ENCODE measurements around the gene TBC1D24.

Gene TBC1D24

DNA sequence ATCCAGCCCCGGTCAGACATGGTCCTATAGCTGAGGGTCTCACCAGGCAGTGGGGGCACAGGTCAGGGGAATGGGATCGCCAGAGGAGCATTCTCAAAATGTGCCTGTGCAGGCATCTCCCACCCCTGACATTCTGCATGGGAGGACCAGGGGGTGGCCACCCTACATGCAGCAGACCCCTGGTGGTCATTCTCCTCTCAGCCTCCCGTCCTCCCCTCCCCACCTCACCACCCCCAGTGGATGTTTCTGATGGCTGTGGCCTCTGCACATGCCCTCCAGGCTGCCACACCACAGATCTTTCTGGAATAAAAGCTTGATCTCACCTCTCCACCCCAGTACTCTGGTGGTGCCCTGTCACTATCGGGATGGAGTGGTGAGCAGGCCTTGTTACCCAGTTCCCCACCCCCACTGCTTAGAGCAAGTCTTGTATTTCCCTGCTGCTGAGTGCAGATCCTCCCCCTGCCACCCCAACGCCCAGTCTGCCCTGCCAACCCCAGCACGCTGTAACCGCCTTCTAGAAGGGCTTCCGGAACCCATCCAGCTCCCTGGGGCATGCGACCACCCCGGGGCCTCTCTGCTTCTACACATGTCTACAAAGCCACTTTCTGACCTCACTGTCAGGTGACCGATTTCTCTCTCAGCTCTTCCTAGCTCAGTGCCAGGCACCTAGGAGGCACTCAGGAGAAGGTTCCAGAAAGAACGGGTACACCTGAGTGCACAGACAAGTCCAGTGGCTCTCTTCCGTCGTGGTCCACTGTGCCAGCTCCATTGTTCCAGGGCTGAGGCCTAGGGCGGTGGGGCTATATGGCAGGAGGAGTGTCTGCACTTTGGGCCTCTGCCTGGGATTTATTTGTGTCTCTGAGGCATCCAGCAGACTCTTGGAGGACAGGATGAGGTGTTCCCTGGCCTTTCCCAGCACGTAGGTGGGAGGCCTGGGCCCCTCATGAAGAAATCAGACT is 9.3 kb downstream of the TBC1D24 start:
- no peak for DNase-seq

- no peak for DNase-seq
Measured at GRCh38 chr16:2484898-2485508, 10.1 kb downstream of the TBC1D24 start.

GRCh38 chr16:2485811-2486507 is 11.0 kb downstream of the TBC1D24 start:
- no peak for DNase-seq

DNA sequence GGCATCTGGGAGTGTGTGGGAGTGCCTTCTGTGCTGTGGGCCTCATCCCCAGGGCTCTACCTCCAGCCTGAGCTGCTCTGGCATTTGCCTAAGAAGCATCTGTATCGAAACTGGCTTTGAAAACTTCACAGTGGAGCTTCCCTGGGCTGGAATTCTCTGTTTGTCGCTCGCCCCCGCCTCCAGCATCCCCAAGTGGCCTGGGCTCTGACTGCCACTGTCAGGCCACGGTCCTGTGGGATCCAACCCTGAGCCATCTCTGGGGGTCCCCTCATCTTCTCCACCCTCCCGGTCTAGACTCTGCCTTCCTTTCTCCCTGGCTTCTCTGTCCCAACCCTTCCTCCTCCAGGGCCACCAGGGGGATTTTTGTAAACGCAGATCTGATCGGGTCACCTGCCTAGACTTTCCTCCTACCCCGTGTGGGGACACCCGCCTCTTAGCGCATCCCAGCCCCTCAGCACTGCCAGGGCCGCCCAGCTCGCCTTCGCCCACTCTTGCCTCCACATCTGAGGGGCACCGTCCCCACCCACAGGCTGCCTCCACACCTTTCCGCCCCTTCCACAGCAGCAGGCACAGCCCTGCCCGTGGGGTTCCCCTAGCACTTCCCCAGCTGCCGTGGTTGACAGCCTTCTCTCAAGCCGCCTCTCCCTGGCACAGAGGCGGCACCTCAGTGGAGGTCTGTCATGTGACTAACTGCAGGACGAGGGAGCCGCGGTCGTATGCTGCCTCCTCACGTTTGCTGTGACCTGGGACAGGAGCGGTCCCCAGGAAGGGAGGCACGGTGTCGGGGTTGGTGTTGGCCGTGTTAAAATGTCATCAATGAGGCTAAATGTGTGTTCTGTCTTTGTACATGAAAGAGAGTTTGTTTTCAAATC is 12.0 kb downstream of the TBC1D24 start:
- DNase-seq = no peak

DNA sequence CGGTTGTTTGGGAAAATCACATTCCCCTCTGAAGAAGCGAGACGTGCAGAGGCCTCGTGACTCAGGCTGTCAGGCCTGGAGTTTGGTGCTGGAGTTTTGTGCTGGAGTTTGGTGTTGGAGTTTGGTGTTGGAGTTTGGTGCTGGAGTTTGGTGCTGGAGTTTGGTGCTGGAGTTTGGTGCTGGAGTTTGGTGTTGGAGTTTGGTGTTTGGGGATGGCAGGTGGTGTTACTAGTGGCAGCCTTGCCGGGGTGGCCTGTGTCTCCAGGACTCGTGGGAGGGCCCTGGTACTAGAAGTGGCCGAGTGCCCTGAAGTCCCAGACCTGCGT is 12.6 kb downstream of the TBC1D24 start:
- DNase-seq = no peak

GRCh38 chr16:2487903-2488531 is 13.1 kb downstream of the TBC1D24 start:
- peak; percentile 24 for DNase-seq

DNA sequence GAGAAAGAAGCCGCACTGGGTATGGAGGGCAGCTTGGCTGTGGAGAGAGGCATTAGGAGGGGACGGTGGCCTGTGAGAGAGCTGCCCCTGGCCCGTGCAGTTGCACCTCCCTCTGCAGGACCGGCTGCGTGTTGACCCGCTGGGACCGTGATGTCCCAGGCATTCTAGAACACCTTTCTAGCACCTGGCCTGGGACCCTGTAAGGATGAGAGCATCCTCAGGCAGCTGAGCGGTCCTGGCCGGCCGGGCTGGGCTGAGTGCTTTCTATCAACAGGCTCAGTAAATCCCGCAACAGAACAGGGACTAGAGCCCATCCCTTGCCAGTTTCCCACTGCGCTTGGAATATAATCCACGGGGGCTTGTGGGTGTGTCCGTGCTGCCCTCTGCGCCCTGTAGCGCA is 14.7 kb downstream of the TBC1D24 start:
- DNase-seq = no peak

DNA sequence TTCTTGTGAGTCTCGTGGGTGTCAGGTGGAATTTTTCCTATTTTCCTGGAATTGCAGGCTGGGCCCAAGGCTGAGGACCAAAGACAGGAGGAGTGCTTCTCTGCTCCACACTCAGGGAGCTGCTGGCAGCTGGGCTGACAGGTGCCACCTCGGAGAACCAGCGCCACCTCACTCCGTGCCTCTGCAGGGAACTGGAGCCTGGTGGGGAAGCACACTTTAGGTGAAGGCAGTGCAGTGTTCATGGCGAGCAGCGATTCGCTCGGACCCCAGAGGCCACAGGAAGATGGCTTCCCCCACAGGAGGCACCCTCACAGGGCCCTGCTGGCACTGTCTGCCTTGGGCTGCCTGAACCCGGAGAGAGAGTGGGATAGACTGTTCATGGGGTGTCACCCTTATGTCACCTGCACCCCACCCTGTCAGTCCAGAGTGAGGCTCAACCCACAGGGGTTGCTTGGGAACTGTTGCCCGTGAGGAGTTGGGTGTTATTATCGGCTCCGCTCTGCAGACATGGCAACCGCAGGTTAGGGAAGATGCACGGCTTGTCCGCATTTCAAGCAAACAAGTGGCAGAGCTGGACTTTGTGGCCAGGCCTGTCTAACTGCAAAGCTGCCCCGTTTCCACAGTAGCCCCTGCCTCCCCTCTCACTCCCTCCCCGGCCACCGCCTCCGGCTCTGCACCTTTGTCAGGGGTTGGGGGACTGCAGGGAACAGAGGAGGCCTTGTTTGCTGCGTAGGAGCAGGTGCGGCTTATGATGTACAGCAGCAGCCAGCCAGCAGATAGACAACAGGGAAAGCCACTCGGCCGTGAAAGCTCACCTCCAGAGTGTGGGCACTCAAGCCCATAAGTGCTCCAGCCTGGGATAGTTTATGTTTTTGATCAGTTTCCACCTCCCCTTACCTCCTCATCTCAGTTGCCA is 15.5 kb downstream of the TBC1D24 start:
- DNase-seq = no peak

- DNase-seq = no peak
Measured at GRCh38 chr16:2492292-2492691, 17.4 kb downstream of the TBC1D24 start.

DNA sequence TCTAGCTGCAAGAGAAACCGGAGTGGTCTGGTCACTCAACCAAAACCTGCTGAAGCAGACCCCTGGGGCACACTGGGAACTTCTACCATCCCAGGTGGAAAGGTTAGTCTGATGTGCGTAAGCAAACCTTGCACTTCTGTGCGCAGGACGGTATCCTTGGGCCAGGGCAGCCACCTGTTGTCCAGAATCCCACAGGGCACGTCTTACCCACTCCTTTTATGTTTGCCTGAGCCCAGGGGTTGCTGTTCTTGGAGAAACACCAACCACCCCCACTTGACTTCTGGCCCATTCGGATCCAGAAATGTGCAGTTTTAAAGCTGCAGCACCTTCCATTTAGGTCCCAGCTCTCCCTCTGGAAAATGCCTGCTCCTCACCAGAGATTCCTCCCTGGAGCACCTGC is 18.7 kb downstream of the TBC1D24 start:
- no peak for DNase-seq

DNA sequence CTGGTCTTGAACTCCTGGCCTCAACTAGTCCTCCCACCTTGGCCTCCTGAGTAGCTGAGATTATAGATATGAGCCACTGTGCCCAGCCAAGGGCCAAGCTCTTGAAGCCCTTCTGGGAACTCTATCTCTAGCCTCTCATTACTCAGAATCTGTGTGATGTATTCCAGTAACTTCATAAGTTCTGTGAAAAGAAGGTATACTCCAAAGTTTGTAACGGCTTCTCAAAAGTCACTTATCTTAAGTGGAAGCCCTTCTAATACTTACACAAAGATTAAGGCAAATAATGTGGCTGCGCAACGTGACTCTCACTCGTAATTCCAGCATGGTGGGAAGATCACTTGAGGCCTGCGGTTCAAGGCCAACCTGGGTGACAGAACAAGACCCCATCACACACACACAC is 19.7 kb downstream of the TBC1D24 start:
- DNase-seq = no peak

- no peak for DNase-seq
Measured at GRCh38 chr16:2495041-2495440, 20.1 kb downstream of the TBC1D24 start.

- no peak for DNase-seq
Measured at GRCh38 chr16:2496223-2497115, 21.5 kb downstream of the TBC1D24 start.

DNA sequence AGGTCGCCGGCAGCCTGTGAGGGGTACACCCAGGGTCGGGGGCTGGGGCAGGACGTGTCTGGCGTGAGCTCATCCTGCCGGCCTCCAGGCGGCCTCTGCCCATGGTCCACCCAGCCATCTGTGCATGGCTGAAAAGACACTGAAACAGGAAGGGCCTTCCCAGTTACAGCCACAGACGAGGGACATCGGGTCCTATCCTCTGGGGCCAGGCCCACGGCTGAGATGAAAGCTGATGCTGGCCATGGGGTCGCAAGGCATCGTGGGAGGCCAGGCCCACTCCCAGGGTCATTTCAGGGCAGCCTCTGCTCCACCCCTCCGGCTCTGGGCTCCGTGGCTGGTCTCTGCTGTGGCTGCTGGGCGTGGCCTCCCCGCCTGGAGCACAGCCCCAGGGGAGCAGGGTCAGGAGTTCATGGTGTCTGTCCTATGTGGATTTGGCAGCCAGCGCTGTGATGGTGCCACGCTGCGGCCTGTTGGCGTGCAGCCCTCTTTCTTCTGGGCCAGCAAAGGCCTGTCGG is 22.2 kb downstream of the TBC1D24 start:
- DNase-seq = no peak

- no peak for DNase-seq
Measured at GRCh38 chr16:2497695-2498484, 23.0 kb downstream of the TBC1D24 start.

DNA sequence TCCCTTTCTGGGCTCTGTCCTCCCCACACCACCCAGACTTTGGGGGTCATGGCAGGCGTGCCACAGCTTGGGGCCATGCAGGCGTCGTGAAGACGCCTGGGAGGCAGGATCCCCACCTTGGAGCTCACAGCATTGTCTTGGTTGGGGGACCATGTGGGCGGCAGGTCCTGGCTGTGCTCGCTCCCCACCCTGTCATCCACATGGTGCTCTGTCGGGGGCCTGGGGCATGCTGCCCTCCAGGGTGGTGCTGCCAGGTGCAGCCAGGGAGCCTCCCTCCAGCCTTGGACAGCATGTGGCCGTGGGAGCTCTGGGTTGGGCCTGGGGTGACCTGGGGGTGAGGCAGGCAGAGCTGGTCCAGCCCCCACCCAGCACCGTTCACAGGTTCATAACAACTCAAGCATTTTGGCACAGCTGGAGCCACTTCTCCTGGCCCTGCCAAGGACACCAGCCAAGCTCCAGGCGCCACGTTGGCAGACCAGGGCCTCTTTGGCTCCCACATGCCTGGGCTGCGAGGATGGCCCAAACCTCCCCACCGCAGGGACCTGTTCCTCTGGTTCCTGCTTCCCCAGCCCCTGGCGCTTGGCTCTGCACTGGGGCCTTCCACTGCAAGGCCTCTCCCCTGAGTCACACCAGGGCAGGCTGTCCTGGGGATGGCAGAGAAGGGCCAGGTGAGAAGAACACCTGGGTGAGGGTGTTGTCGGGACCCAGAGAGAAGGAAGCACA is 23.8 kb downstream of the TBC1D24 start:
- no peak for DNase-seq

DNA sequence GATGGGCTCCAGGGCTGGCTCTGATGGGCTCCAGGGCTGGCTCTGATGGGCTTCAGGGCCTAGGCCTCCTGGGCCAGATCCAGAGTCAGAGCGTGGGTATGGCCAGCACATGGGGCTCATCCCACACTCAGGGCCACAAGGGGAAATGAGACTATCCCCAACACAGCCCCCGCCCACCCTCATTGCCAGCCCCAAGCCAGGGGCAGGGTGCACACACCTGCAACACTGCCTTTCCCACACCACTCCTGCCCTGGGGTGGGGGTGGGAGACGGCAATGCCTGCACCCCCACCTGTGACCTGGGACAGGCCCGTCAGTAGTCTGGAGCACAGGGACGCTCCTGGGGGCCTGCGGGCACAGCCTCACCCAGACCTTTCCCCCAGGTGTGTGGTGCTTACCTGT is 24.5 kb downstream of the TBC1D24 start:
- no peak for DNase-seq

DNA sequence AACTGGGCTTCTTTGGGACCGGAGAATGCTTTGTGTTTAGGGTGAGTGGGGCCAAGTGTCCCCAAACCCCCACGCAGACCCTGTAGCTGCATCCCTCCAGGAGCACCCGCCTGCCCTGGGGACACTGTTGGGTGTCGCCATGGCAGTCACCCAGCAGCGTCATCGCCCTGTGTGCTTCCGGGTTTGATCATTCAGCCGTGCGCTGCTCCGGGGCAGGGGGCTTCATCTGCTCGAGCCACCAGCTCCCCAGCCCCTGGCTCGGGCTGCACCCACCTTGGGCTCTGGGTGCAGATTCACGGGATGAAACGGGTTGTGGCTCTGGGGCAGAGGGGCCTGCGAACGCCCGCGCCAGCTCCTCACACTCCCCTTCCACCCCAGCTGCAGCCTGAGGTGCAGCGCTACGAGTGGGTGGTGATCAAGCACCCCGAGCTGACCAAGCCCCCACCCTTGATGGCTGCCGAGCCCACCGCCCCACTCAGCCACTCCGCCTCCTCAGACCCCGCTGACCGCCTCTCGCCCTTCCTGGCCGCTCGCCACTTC is 25.0 kb downstream of the TBC1D24 start:
- DNase-seq = no peak
